Measurements from ENCODE around the gene DYSF.

- TF ChIP-seq POLR2A (IDR thresholded peaks at IDR 0.05; ENCODE audit: low read depth, low read length) = no peak
- TF ChIP-seq TAF1 (IDR thresholded peaks at IDR 0.05; ENCODE audit: borderline replicate concordance, low read depth, low read length) = no peak
Measured at GRCh38 chr2:71592181-71592711, 138.9 kb downstream of the DYSF start.
